Middle frontal gyrus (tissue), 1 donor: ENCODE results near the gene ZNF280D.
"Not testable (repeated sequence)": the region's sequence is repeated elsewhere in the genome, so short reads cannot be mapped to it uniquely, and the experiment has no call there.

Experiments
- DNase-seq: peaks from one replicate; pipeline ENCODE4 v3.0.0-alpha.2; 2015; ENCODE audit warnings: low spot score; ENCODE audit errors: extremely low spot score

The ZNF280D gene, protein sequence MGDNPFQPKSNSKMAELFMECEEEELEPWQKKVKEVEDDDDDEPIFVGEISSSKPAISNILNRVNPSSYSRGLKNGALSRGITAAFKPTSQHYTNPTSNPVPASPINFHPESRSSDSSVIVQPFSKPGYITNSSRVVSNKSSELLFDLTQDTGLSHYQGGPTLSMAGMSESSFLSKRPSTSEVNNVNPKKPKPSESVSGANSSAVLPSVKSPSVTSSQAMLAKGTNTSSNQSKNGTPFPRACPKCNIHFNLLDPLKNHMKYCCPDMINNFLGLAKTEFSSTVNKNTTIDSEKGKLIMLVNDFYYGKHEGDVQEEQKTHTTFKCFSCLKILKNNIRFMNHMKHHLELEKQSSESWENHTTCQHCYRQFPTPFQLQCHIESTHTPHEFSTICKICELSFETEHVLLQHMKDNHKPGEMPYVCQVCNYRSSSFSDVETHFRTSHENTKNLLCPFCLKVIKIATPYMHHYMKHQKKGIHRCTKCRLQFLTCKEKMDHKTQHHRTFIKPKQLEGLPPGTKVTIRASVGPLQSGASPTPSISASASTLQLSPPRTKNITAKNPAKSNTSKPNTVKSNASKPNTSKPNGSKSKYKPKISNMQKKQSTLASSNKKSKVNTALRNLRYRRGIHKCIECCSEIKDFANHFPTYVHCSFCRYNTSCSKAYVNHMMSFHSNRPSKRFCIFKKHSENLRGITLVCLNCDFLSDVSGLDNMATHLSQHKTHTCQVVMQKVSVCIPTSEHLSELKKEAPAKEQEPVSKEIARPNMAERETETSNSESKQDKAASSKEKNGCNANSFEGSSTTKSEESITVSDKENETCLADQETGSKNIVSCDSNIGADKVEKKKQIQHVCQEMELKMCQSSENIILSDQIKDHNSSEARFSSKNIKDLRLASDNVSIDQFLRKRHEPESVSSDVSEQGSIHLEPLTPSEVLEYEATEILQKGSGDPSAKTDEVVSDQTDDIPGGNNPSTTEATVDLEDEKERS

DNA sequence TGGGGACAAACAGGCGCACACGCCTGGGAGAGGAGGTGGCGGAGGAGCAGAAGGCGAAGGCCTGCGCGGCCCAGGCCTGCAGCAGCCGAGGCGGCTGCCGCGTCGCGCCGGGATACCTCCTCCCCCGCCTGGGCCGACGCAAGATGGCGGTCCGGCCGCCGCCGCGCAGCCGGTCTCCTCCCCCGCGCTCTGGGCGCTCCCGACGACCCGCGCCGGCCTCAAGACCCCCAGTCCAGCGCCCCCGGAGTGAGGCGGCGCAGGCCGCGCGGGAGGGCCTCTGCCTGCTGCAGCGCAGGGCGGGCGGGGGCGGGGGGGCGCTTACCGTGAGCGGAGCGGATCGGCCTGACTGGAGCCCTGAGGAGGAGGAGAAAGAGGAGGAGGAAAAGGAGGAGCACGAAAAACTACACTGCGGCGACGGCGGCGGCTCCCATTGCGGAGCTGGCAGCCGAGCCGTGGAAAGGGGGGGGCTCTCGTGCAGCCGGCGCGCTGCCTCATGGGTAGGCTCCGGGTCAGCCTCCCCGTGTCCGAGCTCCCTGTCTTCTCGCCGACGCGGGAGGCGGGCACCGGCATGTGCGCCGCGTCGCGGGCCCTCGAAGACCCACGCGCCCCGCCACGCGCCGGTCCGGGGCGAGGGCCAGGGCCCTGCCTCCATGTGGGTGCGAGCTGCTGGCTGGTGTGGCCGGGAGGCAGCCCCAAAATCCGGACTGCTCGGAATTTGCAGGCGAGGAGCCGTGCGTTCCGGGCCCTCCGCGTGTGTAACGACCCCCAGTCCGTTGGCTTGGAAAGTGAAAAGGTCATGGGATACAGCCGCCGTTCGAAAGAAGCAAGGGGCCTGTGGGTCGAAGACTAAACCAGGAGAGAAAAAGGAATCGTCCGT, at the start of gene ZNF280D:
TSS of gene ZNF280D (minus strand) at position 374 of the 877 bp plus-strand sequence. CDS start 26,400 bp downstream, outside the sequence.
- peak; percentile 72 for DNase-seq

DNA sequence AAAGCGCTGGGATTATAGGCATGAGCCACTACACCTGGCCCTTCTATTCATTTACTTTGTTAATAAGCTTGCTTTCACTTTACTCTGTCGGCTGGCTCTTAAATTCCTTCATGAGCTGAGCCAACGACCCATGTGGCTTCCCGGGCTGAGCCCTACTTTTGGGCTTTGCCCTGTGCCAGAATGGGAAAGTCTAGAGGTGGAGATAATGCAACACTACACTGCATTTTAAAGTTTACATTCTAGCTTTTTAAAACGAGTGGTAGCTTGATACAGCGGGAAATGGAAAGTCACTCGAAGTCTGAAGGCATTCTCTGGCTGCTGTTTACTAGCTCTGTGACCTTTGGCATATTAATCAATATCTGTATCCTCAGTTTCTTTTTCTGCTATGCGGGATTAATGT, 49.0 kb upstream of the ZNF280D start:
- no peak for DNase-seq

DNA sequence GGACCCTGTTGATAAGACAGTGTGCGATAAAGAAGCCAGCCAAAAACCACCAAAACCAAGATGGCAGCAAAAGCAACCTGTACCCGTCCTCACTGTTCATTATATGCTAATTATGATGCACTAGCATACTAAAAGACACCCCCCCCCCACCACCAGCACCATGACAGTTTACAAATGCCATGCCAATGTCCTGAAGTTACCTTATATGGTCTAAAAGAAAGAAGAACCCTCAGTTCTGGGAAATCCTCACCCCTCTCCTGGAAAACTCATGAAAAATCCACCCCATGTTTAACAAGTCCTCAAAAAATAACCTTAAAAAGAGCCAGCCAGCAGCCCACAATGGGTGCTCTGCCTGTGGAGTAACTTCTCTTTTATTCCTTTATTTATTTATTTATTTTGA, 48.4 kb upstream of the ZNF280D start:
- DNase-seq, result no peak

DNA sequence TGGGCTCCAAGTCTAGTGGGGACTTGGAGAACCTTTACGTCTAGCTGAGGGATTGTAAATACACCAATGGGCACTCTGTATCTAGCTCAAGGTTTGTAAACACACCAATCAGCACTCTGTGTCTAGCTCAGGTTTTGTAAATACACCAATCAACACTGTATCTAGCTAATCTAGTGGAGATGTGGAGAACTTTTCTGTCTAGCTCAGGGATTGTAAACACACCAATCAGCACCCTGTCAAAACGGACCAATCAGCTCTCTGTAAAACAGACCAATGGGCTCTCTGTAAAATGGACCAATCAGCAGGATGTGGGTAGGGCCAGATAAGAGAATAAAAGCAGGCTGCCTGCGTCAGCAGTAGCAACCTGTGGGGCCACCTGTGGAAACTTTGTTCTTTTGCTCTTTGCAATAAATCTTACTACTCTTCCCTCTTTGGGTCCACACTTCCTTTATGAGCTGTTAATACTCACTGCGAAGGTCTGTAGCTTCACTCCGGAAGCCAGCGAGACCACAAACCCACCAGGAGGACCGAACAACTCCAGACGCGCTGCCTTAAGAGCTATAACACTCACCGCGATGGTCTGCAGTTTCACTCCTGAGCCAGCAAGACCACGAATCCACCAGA, 46.9 kb upstream of the ZNF280D start:
- DNase-seq, result not testable (repeated sequence)

DNA sequence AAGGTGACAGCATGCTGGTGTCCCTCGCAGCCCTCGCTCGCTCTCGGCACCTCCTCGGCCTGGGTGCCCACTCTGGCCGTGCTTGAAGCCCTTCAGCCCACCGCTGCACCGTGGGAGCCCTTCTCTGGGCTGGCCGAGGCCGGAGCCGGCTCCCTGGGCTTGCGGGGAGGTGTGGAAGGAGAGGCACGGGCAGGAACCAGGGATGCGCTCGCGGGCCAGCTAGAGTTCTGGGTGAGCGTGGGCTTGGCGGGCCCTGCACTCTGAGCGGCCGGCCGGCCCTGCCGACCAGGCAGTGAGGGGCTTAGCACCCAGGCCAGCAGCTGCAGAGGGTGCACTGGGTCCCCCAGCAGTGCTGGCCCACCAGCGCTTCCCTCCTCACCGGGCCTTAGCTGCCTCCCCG, 46.1 kb upstream of the ZNF280D start:
- not testable (repeated sequence) for DNase-seq

DNA sequence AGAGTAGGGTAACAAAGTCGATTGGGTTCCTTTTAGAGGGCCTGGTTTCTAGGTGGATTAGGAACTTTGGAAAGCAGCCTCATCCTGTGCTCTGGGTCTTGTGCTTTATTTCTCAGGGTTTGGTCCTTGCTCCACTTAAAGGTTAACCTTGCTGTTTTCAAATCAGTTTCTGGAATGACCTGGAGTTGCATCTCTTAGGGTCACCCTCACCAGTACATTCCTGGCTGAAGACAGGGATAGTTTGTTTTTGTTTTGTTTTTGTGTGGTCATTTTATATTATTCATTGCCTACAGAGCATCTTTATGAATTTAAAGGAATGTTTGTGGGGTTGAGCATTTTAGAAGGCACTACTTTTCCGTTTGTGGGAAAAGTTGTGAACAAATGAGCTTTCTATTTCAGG, 45.5 kb upstream of the ZNF280D start:
- DNase-seq, result no peak

DNA sequence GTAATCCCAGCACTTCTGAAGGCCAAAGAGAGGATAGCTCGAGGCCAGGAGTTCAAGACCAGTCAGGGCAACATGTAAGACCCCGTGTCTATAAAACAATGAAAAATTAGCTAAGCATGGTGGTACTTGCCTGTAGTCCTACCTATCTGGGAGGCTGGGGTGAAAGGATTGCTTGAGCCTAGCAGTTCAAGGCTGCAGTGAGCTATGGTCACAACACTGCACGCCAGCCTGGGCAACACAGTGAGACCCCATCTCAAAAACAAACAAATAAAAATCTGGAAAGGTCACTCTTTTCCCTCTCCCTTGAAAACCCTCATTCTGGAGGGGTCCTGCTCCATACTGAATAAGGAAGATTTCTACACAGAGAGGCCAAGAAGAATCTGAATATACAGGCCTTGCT, 43.5 kb upstream of the ZNF280D start:
- no peak for DNase-seq

DNA sequence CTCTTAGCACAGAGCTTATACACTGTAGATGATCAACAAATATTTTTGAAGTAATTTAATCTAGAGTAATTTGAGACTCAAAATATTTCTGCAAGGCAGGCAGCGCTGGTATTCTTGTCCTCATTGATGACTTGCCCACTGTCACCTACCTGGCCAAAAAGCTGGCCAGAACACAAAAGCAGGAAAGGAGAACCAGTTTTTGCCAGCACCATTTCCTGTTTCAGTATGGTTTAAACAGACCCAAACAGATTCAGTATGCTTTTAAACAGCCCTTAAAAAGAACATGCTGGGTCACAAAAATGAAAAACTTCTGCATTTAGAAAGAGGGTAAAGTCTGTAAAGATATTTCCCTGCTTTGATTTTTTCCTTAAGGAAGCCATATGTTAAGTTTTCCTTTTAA, 42.3 kb upstream of the ZNF280D start:
- no peak for DNase-seq

DNA sequence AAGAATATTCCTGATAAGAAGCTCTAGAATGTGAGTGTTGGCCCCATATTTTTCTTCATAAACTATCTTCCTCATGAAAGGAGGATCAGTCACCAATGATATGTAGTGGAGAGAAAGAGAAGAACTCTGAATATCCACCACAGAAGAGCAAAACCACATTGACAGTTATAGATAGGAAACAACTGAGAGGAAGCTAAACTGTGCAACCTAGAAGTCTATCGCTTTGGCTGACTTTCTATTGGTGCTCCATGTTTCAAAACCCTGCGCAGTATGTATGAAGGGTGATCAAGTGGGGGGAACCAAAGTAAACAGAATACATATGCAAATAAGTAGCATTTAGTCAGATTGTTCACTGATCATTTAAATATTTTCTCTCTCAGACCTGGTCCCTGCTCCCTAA, 41.0 kb upstream of the ZNF280D start:
- no peak for DNase-seq

DNA sequence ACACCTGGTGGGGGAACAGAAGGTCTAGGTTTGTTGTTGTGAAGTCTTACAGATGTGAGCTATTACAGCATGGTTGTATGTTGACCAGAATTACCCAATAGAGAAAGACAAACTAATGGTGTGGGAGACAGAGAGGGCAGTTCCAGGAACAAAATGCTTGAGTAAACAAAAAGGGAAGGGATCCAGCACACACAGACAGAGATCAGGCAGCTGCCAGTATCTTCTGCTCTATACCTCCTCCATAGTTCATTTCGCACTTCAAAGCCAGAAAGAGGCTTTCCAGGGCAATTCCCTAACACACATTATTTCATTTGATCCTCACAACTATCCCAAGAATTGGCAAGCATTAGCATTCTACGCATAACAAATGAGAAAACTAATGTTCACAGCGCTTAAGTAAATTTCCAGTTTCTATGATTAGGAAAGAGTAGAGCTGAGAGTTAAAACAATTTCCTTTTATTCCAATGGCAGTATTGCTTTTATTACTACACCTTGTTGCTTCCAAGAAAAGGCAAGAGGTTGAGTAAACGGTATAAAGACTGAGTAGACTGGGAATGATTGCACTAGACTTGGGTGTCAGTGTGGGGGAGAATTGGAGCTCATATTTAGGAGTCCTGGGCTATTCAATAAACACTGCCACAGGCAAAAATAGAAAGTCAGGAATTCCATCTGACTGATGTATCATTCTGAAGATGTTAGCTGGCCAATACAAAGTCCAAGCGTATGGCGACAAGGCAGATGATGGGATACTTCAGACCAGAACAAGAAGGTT, 39.7 kb upstream of the ZNF280D start:
- DNase-seq, result no peak

DNA sequence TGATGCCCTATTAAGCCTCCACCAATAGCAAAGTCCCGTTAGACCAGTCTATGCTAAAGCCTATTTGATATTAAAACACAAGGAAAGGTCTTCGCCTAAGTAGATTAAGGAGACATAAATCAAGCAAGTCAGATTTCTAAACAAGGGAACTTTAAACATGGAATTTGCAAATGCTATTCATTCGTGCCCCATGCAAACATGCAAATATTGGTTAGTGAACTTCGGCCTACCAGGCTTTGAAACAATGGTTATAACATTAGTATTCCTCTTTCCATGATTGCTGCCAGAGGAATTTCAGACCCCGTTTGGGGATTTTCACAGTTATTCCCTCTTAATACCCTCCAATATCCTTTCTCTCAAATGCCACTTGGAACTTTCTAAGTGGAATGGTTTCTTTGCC, 36.9 kb upstream of the ZNF280D start:
- DNase-seq, result no peak

DNA sequence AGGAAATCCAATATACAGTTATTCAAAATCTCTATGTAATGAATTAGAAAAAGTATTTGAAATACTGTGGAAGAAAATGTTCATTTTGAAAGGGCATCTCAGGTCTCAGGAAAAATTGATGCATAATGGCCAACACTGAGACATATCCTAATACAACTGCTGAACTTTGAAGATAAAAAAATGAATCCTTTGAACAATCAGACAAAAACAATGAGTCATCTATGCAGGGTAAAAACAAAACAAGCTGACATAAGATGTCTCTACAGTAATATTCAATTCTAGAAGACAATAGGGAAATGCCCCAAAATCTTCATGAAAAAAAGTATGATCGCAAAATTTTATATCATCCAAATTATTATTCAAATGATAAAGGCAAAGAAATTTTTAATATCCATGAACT, 34.0 kb upstream of the ZNF280D start:
- no peak for DNase-seq

DNA sequence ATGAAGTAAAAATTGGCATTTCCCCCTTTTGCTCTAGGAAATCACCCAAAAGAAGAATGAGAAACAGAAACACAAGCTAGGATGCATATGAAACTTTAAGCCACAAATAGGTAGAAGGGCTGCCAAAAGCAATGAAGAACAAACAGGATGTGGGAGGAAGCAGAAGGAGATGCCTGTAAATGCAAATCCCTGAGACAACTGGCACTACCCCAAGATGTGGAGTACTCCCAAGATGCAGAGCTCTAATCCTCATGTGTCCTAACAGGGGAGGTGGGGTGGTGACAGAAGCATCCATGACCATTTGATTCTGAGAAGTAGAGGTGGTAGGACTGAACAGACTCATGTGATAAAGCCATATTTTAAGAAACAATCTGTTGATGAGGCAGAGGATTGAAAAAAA, 31.9 kb upstream of the ZNF280D start:
- DNase-seq, result no peak

DNA sequence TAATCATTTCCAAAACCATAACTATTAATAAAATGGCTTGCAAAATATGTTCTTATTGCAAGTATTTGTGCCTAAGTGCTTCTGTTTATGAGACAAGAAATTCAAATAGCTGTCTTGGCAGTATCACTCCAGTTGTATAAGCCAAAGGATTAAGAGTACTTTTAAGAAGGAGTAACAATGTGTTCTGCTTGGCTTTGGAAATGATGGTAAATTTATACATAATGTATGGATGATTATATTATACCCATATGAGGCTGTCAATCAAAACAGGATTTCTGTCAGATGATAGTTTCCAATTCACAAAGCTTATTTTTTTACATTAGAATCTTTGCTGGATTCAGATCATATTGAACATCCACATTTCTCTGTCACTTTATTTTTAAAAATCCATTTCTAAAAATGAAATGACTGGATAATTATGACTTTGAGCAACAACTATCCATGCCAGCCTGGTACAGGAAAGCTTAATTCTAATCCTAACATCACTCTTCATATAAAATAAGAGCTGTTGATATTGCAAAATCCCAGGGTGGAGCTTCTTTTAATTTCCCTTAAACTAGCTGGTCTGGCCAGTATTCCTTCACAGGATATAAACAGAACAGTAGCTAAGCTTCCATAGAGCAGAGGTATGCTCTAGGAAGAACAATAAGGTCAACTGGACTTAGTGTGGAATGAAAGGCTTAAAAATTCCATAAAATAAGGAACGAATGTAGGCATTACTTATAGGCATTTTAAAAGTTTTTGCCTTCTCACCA, 30.0 kb upstream of the ZNF280D start:
- DNase-seq, result no peak

DNA sequence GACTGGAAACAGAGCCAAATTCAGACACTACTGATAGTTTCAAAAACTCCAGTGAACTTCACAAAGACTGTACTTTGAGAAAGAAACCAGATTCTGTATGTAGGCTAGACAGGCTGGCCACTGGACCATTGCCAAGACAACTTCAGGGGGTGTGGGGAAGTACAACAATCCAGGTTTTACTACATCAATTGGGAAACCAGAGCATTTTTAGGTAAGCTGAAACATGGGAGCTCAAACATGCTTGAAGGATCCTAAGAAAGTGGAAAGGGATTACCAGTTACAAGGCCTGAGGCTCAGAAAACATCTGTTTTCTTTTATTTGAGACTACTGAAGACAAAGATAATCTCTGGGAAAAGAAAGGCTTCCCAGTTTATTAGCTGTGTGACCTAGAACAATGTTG, 26.9 kb upstream of the ZNF280D start:
- no peak for DNase-seq

DNA sequence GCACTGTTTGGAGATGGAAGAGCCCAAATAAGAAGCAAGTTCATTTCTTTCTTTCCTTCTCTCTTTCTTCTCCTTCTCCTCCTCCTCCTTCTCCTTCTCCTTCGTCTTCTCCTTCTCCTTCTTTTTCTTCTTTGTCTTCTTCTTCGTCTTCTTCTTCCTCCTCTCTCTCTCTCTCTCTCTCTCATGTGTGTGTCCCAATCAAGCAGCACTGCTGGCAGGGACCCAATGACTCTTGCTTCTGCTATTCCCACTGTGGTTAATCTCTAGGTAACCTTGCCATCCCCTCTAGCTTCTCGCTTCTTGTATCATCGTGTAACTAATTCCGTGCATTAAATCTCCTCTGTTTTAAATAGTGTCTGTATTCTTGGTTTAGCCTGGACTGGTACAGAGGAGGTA, 26.1 kb upstream of the ZNF280D start:
- no peak for DNase-seq

DNA sequence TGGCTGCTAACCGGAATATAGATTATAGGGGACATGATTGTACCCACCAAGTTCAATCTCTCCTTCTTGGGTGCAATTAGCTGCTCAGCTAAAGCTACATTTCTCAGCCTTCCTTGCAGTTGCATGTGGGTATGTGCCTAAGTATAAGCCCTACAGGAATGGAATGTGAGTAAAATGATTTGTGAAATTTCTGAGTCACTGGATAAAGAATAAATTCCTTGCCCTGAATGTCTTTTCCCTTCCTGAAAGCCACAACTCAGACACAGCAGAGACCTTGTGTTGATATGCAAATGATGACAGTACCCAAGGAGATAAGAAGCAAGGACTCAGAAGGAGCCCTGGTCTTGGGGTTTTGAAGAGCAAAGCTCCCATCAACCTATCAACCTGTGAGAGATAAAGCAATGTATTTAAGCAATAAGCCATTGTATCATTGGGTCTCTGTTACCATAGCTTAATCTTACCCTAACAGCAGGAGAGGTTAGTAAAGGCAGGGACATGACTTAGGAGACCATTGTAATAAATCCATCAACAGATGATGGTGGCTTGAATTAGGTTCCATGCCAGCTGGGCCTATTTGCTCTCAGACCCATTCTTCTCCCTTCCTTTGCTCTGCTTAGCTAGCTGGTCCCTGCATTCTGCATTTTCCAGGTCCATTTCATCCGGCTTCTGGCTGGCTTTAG, 25.6 kb upstream of the ZNF280D start:
- DNase-seq, result no peak

DNA sequence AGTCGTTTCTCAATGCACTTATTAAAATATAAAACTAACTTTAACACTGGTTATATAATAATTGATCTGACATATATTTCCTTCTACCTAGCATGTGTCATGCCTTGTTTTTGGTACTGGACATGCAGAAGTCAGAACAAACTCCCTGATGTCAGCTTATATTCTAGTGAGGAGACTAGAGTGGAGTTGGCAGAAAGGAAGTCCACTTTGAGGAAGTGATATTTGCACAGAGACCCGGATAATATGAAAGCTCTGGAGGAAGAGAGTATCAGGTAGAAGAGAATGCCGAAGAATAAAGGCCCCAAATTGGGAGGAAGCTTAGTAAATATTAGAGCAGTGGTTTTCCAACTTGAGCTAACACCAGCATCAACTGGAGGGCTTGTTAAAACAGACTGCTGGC, 24.6 kb upstream of the ZNF280D start:
- no peak for DNase-seq
